HPDE6-E6E7 (cell line): Measurements from ENCODE around the gene RIPK3.

Experiments used
- DNase-seq: peaks from one replicate; pipeline ENCODE4 v3.0.0; 2011; ENCODE audit warnings: missing footprints; ENCODE audit errors: extremely low spot score

The RIPK3 gene

DNA sequence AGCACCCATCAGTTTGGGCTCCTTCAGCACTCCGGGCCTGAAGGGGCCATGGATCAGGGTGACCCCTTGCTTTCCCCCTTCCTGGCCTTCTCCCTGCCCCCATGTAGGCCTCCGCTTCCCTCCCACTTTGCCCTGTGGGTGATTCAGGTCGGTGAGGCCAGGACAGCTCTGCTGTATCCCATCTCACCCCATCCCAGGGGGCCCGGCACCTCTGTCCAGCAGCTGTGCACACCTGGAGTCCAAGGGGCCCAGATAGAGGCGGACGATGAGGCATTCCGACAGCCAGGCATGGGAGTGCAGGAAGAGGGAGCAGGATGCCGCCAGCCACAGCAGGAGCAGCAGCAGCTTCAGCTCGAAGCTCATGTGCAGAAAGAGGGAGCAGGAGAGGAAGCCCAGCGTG is 17.1 kb downstream of the RIPK3 start:
- DNase-seq, result no peak

DNA sequence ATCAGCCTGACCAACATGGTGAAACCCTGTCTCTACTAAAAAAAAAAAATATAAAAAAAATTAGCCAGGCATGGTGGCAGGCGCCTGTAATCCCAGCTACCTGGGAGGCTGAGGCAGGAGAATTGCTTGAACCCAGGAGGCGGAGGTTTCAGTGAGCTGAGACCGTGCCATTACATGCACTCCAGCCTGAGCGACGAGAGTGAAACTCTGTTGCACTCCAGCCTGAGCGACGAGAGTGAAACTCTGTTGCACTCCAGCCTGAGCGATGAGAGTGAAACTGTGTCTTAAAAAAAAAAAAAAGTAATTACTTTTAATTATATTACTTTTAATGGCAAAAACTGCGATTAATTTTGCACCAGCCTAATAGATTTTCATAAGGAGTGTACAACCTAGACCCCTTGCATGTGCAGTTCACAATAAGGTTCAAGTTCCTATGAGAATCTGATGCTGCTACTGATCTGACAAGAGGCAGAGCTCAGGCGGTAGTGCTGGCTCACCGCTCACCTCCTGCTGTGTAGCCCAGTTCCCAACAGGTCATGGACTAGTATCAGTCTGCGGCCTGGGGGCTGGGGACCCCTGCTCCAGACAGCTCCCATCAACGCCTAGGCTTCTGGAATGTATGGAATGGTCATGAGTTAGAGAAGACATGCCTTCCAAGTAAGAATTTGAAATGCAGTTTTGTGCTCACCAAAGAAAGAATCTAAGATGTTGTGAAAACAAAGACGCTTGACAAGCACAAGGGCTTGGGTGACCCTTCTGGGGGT is 18.4 kb downstream of the RIPK3 start:
- no peak for DNase-seq

- DNase-seq, result no peak
Measured at GRCh38 chr14:24317141-24317928, 22.5 kb downstream of the RIPK3 start.

GRCh38 chr14:24316597-24316950 is 23.2 kb downstream of the RIPK3 start:
- no peak for DNase-seq

DNA sequence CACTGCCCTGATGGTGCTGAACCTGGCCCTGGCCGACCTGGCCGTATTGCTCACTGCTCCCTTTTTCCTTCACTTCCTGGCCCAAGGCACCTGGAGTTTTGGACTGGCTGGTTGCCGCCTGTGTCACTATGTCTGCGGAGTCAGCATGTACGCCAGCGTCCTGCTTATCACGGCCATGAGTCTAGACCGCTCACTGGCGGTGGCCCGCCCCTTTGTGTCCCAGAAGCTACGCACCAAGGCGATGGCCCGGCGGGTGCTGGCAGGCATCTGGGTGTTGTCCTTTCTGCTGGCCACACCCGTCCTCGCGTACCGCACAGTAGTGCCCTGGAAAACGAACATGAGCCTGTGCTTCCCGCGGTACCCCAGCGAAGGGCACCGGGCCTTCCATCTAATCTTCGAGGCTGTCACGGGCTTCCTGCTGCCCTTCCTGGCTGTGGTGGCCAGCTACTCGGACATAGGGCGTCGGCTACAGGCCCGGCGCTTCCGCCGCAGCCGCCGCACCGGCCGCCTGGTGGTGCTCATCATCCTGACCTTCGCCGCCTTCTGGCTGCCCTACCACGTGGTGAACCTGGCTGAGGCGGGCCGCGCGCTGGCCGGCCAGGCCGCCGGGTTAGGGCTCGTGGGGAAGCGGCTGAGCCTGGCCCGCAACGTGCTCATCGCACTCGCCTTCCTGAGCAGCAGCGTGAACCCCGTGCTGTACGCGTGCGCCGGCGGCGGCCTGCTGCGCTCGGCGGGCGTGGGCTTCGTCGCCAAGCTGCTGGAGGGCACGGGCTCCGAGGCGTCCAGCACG is 23.8 kb downstream of the RIPK3 start:
- no peak for DNase-seq

DNA sequence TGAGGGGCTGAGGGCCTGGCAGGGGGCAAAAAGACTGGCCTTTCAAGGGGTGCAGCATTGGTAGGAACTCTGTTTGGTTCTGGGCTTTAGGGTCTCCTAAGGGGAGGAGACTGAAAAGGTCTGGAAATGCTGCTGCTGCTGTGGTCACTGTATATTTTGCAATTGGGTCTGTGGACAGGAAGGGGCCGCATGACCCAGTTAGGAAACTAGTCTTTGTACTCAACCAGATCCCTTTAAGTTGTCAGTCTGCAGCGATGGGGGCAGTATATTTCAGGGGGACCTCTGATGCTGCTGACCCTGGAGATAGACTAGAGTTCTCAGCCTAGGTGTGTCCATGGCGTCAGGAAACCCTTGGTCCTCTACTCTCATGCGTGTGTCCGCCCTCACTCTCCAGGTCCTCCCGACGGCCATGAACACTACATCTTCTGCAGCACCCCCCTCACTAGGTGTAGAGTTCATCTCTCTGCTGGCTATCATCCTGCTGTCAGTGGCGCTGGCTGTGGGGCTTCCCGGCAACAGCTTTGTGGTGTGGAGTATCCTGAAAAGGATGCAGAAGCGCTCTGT is 24.5 kb downstream of the RIPK3 start:
- no peak for DNase-seq

GRCh38 chr14:24314377-24315193 is 25.2 kb downstream of the RIPK3 start:
- DNase-seq, result no peak

DNA sequence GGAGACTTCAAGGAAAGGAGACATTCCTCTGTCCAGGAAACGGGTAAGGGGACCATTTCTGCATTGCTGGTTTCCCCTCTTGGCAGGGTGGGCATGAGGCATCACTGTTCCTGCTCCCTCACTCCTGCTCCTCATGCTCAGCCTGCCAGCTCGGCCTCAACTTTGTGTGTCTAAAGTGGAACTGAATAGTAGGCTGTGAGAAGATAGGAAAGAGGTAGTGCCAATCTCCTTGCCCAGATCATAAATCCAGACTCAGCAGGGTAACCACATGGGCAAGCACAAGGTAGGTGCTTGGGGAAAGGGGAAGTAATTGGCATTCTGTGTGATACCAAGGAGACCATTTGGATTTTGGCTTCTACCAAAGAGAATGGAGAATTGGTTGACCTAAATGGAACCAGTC is 25.9 kb downstream of the RIPK3 start:
- DNase-seq, result no peak

- DNase-seq, result no peak
Measured at GRCh38 chr14:24312736-24313507, 26.9 kb downstream of the RIPK3 start.

DNA sequence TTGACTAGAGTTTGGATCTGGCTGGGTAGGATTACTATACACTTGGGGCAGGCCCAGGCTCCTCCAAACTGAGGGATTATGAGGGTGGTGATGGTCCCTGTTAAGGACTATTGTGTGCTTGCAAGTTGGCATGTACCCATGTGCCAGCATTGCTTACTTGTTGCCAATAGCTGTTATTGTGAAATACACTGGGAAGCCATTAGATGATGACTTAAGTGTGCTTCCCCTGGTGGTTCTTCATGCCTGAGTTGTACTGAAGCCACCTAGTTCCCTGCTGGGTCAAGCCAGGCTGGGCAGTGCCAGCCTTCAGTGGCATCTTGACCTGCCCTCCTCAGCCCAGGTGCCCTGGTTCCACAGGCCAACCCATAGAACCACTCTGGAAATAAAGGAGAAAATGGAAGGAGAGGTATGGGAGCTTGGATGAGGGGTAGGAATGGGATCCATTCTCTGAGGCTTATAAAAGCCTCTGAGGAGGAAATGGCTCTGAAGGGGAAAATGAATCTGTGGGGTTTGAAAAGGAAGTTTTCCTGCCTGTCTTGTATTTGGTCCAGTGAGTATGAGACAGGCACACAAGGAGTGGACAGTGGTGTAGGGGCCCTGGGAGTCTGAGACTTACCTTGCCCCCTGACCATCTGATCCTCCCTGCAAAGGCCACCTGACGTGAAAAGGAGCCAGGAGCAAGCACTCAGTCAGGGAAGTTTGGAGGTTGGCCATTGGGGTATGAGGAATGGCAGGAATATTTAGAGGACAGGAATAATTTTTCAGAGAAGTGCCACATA is 27.8 kb downstream of the RIPK3 start:
- DNase-seq, result no peak

DNA sequence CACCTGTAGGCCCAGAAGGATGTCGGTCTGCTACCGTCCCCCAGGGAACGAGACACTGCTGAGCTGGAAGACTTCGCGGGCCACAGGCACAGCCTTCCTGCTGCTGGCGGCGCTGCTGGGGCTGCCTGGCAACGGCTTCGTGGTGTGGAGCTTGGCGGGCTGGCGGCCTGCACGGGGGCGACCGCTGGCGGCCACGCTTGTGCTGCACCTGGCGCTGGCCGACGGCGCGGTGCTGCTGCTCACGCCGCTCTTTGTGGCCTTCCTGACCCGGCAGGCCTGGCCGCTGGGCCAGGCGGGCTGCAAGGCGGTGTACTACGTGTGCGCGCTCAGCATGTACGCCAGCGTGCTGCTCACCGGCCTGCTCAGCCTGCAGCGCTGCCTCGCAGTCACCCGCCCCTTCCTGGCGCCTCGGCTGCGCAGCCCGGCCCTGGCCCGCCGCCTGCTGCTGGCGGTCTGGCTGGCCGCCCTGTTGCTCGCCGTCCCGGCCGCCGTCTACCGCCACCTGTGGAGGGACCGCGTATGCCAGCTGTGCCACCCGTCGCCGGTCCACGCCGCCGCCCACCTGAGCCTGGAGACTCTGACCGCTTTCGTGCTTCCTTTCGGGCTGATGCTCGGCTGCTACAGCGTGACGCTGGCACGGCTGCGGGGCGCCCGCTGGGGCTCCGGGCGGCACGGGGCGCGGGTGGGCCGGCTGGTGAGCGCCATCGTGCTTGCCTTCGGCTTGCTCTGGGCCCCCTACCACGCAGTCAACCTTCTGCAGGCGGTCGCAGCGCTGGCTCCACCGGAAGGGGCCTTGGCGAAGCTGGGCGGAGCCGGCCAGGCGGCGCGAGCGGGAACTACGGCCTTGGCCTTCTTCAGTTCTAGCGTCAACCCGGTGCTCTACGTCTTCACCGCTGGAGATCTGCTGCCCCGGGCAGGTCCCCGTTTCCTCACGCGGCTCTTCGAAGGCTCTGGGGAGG is 28.9 kb downstream of the RIPK3 start, which contains the start of gene LTB4R:
Gene LTB4R, plus strand, starts transcription at position 857 of the 959 bp plus-strand sequence. CDS start 4,150 bp downstream, outside the sequence.
- DNase-seq, result peak; percentile 51

GRCh38 chr14:24310265-24310645 is 29.5 kb downstream of the RIPK3 start:
- no peak for DNase-seq

- peak; percentile 91 for DNase-seq
Measured at GRCh38 chr14:24309538-24310264, 30.1 kb downstream of the RIPK3 start, which contains the start of gene LTB4R2. Gene LTB4R2 (plus strand): TSS chr14:24310140. CDS start chr14:24310665, 525 bp downstream.

GRCh38 chr14:24308342-24309124 is 31.3 kb downstream of the RIPK3 start:
- no peak for DNase-seq

- peak; percentile 54 for DNase-seq
Measured at GRCh38 chr14:24307575-24308341, 32.0 kb downstream of the RIPK3 start, which contains the start of gene CIDEB. Gene CIDEB (minus strand): TSS chr14:24307977. CDS start chr14:24307858, 119 bp downstream.

DNA sequence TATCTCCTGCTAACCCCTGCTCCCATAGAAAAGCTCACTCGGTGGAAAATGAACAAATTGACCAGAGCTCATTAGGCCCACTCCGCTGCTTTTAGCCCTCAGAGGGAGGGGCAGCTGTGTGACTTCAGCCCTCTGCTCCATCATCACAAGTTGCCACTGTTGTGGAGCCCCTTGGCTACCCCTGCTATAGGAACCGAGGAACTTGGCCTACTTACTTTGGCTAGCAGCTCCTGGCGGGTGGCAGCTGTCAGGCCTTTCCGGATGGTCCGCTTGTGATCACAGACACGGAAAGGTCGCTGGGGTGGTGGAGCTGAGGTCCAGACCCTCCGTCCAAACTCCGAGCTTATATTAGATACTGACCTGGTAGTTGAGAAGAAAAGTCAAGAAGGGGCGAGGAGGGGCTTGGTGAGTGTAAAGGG is 32.6 kb downstream of the RIPK3 start:
- DNase-seq, result no peak
